H1 (cell line): ENCODE results near the gene SLC35F1. TPM values are rescaled to one million over a fixed set of nuclear protein-coding genes. Genes with fewer than 3 reads are reported as not detected.

Experiments used
- EZH2 ChIP-seq: fragments of 200-600 bp; sonication (generic); IDR thresholded peaks from 2 replicates; pipeline ENCODE4 v1.7.1; 2012; ENCODE audit warnings: low read depth, mild to moderate bottlenecking, moderate library complexity, low read length, inconsistent platforms; ENCODE audit not compliant: severe bottlenecking
- SIN3A ChIP-seq, 2 experiments: IDR thresholded peaks in 1 of 2; conservative IDR thresholded peaks in 1 of 2; 2 replicates each; pipeline ENCODE4 v1.6.1; 2011 to 2012; ENCODE audit warnings: low read length in 2 of 2, improper control_type of control experiment in 1 of 2, low read depth in 1 of 2, mild to moderate bottlenecking in 1 of 2
- polyA plus RNA-seq, 7 experiments: library from polyadenylated mRNA; depleted of rRNA in 3 of 7; stranded (reverse) in 5 of 7; unstranded in 2 of 7; fragments of >200 nt in 5 of 7; fragments of 200-250 nt in 2 of 7; gene quantifications; 1 replicate in 5 of 7; 2 replicates in 1 of 7; 4 replicates in 1 of 7; pipeline versions ENCODE4 v1.2.1 to v1.2.3, GENCODE V29; 2011 to 2013; ENCODE audit warnings: missing spikeins in 2 of 7, mixed read lengths in 2 of 7
- total RNA-seq: library from RNA; stranded (reverse); fragmentation: NEBNext Ultra II Directional; extraction: Animal tissue kit (Norgen Biotek cat#: 25700); gene quantifications from 2 replicates; pipeline ENCODE4 v1.2.1, GENCODE V29; 2021

The SLC35F1 gene
- total and polyA plus RNA-seq, 2 of the 8 experiments (the other 6 are each of a cell fraction or from before 2014, with no cell fraction given), result 7.0 to 10.0 TPM

- TF ChIP-seq SIN3A (conservative IDR thresholded peaks at IDR 0.05 in 1 of 2, IDR thresholded peaks at IDR 0.05 in 1 of 2; ENCODE audit: low read depth in 1 of 2, low read length in 2 of 2) (no peak), EZH2 (no peak)
Measured at GRCh38 chr6:118206221-118206620, 299.2 kb downstream of the SLC35F1 start (continued).
